Mucosa of rectum (tissue), 2 donors: ENCODE measurements around the gene KDSR.
A peak's percentile ranks its signal among the peaks of the same experiment; 100 is the strongest.

Source experiments
- H3K27ac ChIP-seq, 2 donors: one replicate each; pipeline ENCODE4 v1.7.0; 2013; ENCODE audit warnings: inconsistent platforms in 2 of 2, low read depth in 2 of 2, low read length in 2 of 2
- H3K27me3 ChIP-seq, 2 donors: one replicate each; pipeline ENCODE4 v1.7.0; 2013; ENCODE audit warnings: low read length in 2 of 2; ENCODE audit not compliant: control insufficient read depth in 2 of 2, insufficient read depth in 2 of 2
- H3K36me3 ChIP-seq, 2 donors: one replicate each; pipeline ENCODE4 v1.7.0; 2013; ENCODE audit warnings: low read length in 2 of 2; ENCODE audit not compliant: control insufficient read depth in 2 of 2, insufficient read depth in 2 of 2
- H3K4me1 ChIP-seq, 2 donors: one replicate each; pipeline ENCODE4 v1.7.0; 2013; ENCODE audit warnings: low read length in 2 of 2, mild to moderate bottlenecking in 1 of 2; ENCODE audit not compliant: control insufficient read depth in 2 of 2, insufficient read depth in 2 of 2
- H3K4me3 ChIP-seq, 2 donors: one replicate each; pipeline ENCODE4 v1.7.0; 2013; ENCODE audit warnings: low read length in 2 of 2
- H3K9ac ChIP-seq, 2 donors: one replicate each; pipeline ENCODE4 v1.7.0; 2013; ENCODE audit warnings: low read length in 2 of 2, low read depth in 1 of 2, mild to moderate bottlenecking in 1 of 2
- H3K9me3 ChIP-seq, 2 donors: one replicate each; pipeline ENCODE4 v1.7.0; 2013; ENCODE audit warnings: low read length in 2 of 2; ENCODE audit not compliant: control insufficient read depth in 2 of 2
- donor health status: healthy.
- donor health status: Normal muscosa, but diverticular disease.

The KDSR gene

GRCh38 chr18:63316612-63317555, 50.1 kb downstream of the KDSR start:
- Histone ChIP-seq H3K27ac (peak overlapping the region; percentile 38 to 67), H3K4me1 (peaks cover 11 to 14% of the 10 kb centered on the region in 2 donors)

DNA sequence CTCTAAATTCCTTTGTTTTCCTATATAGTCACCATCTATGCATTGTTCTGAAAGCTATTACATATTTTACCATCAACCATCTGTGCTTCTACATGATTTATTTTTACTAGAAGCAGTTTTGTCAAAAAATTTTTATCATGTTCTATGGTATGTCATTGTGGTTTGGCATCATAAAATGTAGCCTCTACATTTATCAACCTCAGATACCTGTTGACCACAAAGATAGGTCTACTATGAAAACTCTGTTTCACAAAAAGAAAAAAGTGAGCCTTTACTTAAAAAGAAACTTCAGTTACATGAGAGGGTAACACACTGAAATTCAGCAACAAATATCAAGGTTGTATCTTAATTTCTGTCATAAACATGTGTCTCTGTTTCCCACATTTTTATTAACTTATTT, 51.1 kb downstream of the KDSR start:
- no peaks in the 10 kb centered on the region for H3K9me3 ChIP-seq
- no peaks in the 10 kb centered on the region for H3K36me3 ChIP-seq
- H3K4me1 ChIP-seq, result peaks cover 8 to 11% of the 10 kb centered on the region in 2 donors
- no peak overlapping the region for H3K27ac ChIP-seq
- H3K4me3 ChIP-seq, result peak overlapping the region in 1 of 2 donors; percentile 0
- no peaks in the 10 kb centered on the region for H3K27me3 ChIP-seq
- H3K9ac ChIP-seq, result no peak overlapping the region

More at GRCh38 chr18:63316612-63317555, 50.1 kb downstream of the KDSR start:
- no peaks in the 10 kb centered on the region for H3K9me3 ChIP-seq
- H3K36me3 ChIP-seq, result no peaks in the 10 kb centered on the region
- H3K4me3 ChIP-seq, result peak overlapping the region; percentile 91 to 97
- no peaks in the 10 kb centered on the region for H3K27me3 ChIP-seq
- peak overlapping the region in 1 of 2 donors; percentile 83 for H3K9ac ChIP-seq

DNA sequence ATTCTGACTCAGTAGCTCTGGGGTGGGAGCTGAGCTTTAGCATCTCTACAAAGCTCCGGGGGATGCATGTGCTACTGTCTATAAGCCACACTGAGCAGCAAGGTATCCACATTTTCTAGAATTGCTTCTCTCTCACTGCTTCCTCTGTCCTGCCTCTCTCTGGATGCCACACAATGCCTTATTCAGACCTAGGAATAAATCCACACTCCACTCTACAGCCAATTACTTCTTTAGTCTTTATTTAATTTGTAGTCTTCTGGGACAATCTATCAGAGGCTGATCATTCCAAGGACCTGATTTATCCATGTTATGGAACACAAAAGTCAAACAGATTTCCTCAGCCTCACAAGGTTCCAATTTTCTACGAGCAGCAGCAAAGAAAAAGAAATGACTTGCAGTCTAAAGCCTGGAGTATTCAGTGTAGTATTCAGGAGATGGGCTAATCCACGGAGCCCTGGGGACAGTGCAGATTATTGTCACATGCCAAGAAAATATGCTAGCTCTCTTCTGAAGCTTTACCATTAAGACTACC, 51.8 kb downstream of the KDSR start:
- peak overlapping the region in 1 of 2 donors; percentile 0 for H3K4me3 ChIP-seq
- peaks cover 6 to 10% of the 10 kb centered on the region in 2 donors for H3K4me1 ChIP-seq
- no peak overlapping the region for H3K9ac ChIP-seq
- H3K27me3 ChIP-seq, result no peaks in the 10 kb centered on the region
- no peak overlapping the region for H3K27ac ChIP-seq
- H3K36me3 ChIP-seq, result no peaks in the 10 kb centered on the region
- H3K9me3 ChIP-seq, result no peaks in the 10 kb centered on the region

GRCh38 chr18:63314062-63314790, 52.8 kb downstream of the KDSR start:
- Histone ChIP-seq H3K4me1 (peaks cover 3 to 10% of the 10 kb centered on the region in 2 donors), H3K4me3 (no peak overlapping the region), H3K9me3 (no peaks in the 10 kb centered on the region), H3K27me3 (no peaks in the 10 kb centered on the region), H3K36me3 (peaks cover 0 to 2% of the 10 kb centered on the region in 2 donors), H3K9ac (no peak overlapping the region), H3K27ac (no peak overlapping the region)

GRCh38 chr18:63313396-63313917, 53.5 kb downstream of the KDSR start:
- no peak overlapping the region for H3K9ac ChIP-seq
- H3K27ac ChIP-seq, result peak overlapping the region in 1 of 2 donors; percentile 2
- H3K9me3 ChIP-seq, result no peaks in the 10 kb centered on the region
- H3K27me3 ChIP-seq, result no peaks in the 10 kb centered on the region
- peaks cover 0 to 2% of the 10 kb centered on the region in 2 donors for H3K36me3 ChIP-seq
- peaks cover 3 to 10% of the 10 kb centered on the region in 2 donors for H3K4me1 ChIP-seq
- peak overlapping the region in 1 of 2 donors; percentile 1 for H3K4me3 ChIP-seq

GRCh38 chr18:63312737-63313395, 54.1 kb downstream of the KDSR start:
- peak overlapping the region in 1 of 2 donors; percentile 2 for H3K27ac ChIP-seq
- no peak overlapping the region for H3K9ac ChIP-seq
- H3K4me1 ChIP-seq, result peaks cover 3 to 8% of the 10 kb centered on the region in 2 donors
- peak overlapping the region in 1 of 2 donors; percentile 21 for H3K4me3 ChIP-seq
- H3K9me3 ChIP-seq, result no peaks in the 10 kb centered on the region
- peaks cover 0 to 2% of the 10 kb centered on the region in 2 donors for H3K36me3 ChIP-seq
- no peaks in the 10 kb centered on the region for H3K27me3 ChIP-seq

- H3K4me1 ChIP-seq, result peaks cover 0 to 4% of the 10 kb centered on the region in 2 donors
- no peaks in the 10 kb centered on the region for H3K27me3 ChIP-seq
- H3K27ac ChIP-seq, result no peak overlapping the region
These were observed 55.0 kb downstream of the KDSR start for GRCh38 chr18:63312019-63312409.

DNA sequence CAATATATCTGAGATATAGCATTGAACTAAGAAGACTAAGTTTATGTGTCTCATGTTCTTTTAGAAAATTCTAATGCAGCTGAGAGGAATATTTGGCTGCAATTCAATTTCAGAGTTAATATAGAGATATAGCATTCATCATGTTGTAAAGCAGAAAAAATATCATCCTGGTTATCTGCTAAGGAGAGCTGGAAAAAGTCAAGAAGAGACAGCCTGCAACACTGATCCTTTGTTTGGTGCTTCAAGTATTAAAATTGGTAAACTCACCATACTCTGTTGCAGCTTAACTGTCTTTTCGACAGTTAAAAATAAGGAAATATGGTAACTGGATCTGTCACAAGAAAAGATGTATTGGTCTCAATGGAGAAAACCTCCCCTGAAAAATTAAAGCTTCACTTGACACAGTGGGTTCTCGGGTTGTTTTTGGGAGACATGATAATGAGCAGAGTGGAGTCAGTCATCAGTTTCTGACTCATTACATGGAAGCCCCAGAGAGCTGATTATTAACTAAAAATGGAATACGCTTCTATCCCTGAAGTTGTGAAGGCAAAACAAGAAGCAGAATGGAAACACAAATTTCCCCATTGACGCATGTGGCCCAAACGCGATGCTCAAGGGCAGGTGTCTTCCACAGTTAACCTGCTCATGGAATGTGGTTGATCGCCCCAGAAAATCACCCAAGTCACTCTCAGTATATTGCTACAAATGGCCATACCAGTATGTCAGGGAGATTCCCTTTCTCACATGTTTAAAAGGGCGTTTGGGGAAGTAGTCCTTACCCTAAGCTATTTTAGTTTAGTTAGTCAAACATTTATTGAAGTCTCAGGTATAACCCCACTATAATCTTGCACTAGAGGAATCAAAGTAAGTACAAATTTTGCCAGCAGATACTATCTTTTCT, 55.6 kb downstream of the KDSR start:
- Histone ChIP-seq H3K9me3 (no peaks in the 10 kb centered on the region), H3K27ac (no peak overlapping the region), H3K4me3 (no peak overlapping the region), H3K27me3 (no peaks in the 10 kb centered on the region), H3K4me1 (peaks cover 0 to 4% of the 10 kb centered on the region in 2 donors), H3K9ac (no peak overlapping the region), H3K36me3 (peaks cover 0 to 2% of the 10 kb centered on the region in 2 donors)

More at GRCh38 chr18:63312019-63312409, 55.0 kb downstream of the KDSR start:
- peaks cover 0 to 2% of the 10 kb centered on the region in 2 donors for H3K36me3 ChIP-seq
- no peak overlapping the region for H3K9ac ChIP-seq
- no peaks in the 10 kb centered on the region for H3K9me3 ChIP-seq
- H3K4me3 ChIP-seq, result no peak overlapping the region

GRCh38 chr18:63309422-63309821, 57.6 kb downstream of the KDSR start:
- Histone ChIP-seq H3K27me3 (no peaks in the 10 kb centered on the region), H3K9ac (no peak overlapping the region), H3K4me1 (peaks cover 0 to 4% of the 10 kb centered on the region in 2 donors), H3K27ac (no peak overlapping the region), H3K9me3 (no peaks in the 10 kb centered on the region), H3K4me3 (no peak overlapping the region), H3K36me3 (peaks cover 0 to 2% of the 10 kb centered on the region in 2 donors)
